Neural crest cell (in vitro differentiated cells): ENCODE data around the gene ING5. TPM values are rescaled to one million over a fixed set of nuclear protein-coding genes. Genes with fewer than 3 reads are reported as not detected.

Experiments used
- DNase-seq: peaks from one replicate; pipeline ENCODE4 v3.0.0; 2021; ENCODE audit warnings: low read depth, mixed read lengths, low spot score
- H3K27ac Mint-ChIP-seq: one replicate; pipeline ENCODE4 v1.8.0; 2021; ENCODE audit warnings: mild to moderate bottlenecking, mixed read lengths; ENCODE audit not compliant: unreplicated experiment
- H3K27me3 Mint-ChIP-seq: 2 replicates; pipeline ENCODE4 v1.8.0; 2021; ENCODE audit warnings: low read depth, mild to moderate bottlenecking, mixed read lengths
- H3K36me3 Mint-ChIP-seq: 2 replicates; pipeline ENCODE4 v1.8.0; 2021; ENCODE audit warnings: low read depth, mild to moderate bottlenecking, mixed read lengths
- H3K4me1 Mint-ChIP-seq: 2 replicates; pipeline ENCODE4 v1.8.0; 2021; ENCODE audit warnings: mixed read lengths
- H3K4me3 Mint-ChIP-seq: one replicate; pipeline ENCODE4 v1.8.0; 2021; ENCODE audit warnings: mild to moderate bottlenecking, mixed read lengths
- H3K9me3 Mint-ChIP-seq: 2 replicates; pipeline ENCODE4 v1.8.0; 2021; ENCODE audit warnings: mixed read lengths
- total RNA-seq: library from RNA; stranded (reverse); gene quantifications from 2 replicates; pipeline ENCODE4 v1.2.1, GENCODE V29; 2021
- TF ChIP-seq, protein P1 (sequence below): fragments of 200-600 bp; sonication (generic); conservative IDR thresholded peaks from 2 replicates; pipeline ENCODE4 v1.5.0; 2021; ENCODE audit warnings: antibody characterized with exemption, mild to moderate bottlenecking

ING5 gene
- total RNA-seq, 1 donor from 2014 or later = 61.9 TPM

DNA sequence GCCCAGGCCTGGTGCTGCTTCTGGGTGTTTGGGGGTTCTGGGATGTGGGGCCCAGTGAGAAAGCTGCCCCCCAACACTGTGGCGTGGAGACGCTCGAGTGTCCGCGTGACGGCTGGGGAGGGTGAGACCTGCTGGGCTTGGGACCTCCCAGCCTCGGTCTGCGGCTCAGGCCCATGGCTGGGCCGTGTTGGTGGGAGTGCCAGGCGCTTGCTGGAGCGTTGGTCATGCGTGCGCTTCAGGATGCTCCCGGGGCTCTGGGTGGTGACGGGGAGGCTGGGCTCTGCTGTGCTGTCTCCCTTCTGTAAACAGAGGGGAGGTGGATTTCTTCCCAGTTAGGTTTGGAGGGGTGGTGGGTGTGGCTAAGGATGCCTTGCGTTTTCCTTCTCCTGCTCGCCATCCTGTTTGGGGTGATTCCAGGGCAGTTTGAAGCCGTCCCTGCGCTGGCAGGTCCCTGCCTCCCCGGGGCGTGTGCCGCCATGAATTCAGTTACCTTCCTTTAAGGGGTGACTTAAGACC is 75.4 kb downstream of the ING5 start:
- Mint-ChIP-seq H3K4me1 (peaks cover 2% of the 10 kb centered on the region), H3K27me3 (no peaks in the 10 kb centered on the region), H3K9me3 (peaks cover 3% of the 10 kb centered on the region), H3K36me3 (peaks cover 3% of the 10 kb centered on the region), H3K4me3 (no peak overlapping the region), H3K27ac (no peak overlapping the region)
- DNase-seq = no peak
- TF ChIP-seq, protein P1, sequence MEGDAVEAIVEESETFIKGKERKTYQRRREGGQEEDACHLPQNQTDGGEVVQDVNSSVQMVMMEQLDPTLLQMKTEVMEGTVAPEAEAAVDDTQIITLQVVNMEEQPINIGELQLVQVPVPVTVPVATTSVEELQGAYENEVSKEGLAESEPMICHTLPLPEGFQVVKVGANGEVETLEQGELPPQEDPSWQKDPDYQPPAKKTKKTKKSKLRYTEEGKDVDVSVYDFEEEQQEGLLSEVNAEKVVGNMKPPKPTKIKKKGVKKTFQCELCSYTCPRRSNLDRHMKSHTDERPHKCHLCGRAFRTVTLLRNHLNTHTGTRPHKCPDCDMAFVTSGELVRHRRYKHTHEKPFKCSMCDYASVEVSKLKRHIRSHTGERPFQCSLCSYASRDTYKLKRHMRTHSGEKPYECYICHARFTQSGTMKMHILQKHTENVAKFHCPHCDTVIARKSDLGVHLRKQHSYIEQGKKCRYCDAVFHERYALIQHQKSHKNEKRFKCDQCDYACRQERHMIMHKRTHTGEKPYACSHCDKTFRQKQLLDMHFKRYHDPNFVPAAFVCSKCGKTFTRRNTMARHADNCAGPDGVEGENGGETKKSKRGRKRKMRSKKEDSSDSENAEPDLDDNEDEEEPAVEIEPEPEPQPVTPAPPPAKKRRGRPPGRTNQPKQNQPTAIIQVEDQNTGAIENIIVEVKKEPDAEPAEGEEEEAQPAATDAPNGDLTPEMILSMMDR = no peak

DNA sequence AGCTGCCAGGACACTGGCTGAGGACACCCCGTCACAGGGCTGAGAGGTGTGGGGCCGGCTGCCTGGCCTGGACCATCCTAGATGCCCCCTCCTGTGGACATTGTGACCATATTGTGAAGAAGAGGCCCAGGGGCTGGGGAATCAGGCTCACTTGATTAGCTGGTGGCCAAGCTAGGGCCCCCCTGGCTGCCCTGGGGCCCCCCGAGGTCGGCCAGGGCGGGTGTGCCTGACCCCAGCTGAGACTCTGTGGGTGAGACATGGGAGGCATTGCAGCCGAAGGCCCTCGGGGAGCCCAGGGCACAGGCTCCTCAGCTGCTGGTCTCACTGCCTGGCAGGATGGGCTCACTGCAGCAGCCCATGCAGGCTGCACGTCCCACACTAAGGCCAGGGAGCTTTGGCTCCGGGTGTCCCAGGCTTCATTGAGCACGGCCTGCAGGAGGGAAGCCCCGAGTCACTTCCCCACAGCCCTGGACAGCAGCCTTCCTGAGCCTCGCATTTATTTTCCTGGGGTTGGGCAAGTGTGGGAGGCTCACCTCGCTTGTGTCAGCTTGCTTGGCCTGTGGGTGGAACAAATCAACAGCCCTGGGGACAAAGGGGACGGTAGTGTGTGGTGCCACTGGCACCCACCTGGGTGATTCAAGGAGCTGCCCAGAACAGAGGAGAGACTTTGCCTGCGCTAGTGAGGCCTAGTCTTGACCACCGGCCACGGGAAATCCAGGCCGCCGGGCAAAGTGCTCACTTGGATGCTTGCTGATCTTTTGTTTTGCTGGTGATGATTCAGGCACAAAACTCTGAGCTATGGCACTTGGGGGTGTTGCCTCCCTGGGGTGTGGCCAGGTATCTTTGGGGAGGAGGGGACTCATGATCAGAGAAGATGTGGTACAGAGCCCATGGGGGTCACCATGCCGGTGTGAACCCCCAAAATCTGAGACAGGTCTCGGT is 76.1 kb downstream of the ING5 start:
- TF ChIP-seq, protein P1 = no peak
- Mint-ChIP-seq H3K36me3 (peaks cover 3% of the 10 kb centered on the region), H3K27me3 (no peaks in the 10 kb centered on the region), H3K4me1 (no peaks in the 10 kb centered on the region), H3K9me3 (peaks cover 3% of the 10 kb centered on the region), H3K4me3 (no peak overlapping the region), H3K27ac (no peak overlapping the region)
- DNase-seq = no peak

Other genes starting within 250 kb of the ING5 start
- gene STK25, start 193.5 kb upstream of the ING5 start, total RNA-seq = 215 and 223 TPM in 2 replicates
- gene BOK, start 143.3 kb upstream of the ING5 start, total RNA-seq = 6.9 and 8.7 TPM in 2 replicates
- gene THAP4, start 64.9 kb upstream of the ING5 start, total RNA-seq = 59.1 and 60.9 TPM in 2 replicates
- 112 TPM in 2 replicates for gene ATG4B, start 64.3 kb upstream of the ING5 start, total RNA-seq
- 98.7 and 108 TPM in 2 replicates for gene DTYMK, start 15.2 kb upstream of the ING5 start, total RNA-seq
- gene D2HGDH, start 32.6 kb downstream of the ING5 start, total RNA-seq = 17.7 and 22.2 TPM in 2 replicates
- gene GAL3ST2, start 74.8 kb downstream of the ING5 start, total RNA-seq = 0.28 TPM in 1 of 2 replicates, not detected in the other
- gene NEU4, start 107.2 kb downstream of the ING5 start, total RNA-seq = 0.14 and 0.25 TPM in 2 replicates
- gene PDCD1, start 156.9 kb downstream of the ING5 start, total RNA-seq = not detected in 2 replicates
- not detected in 2 replicates for gene RTP5, start 167.7 kb downstream of the ING5 start, total RNA-seq